Activated CD8-positive, alpha-beta memory T cell treated with anti-CD3 and anti-CD28 coated beads for 1 hour (primary cell): Measurements from ENCODE around the gene RBM17.
"Not testable (repeated sequence)": the region's sequence is repeated elsewhere in the genome, so short reads cannot be mapped to it uniquely, and the experiment has no call there.

Experiments used
- DNase-seq, 2 donors: peaks; one replicate each; pipeline ENCODE4 v3.0.0-alpha.2; 2020; ENCODE audit warnings: low read depth in 1 of 2; ENCODE audit errors: extremely low read depth in 1 of 2

The RBM17 gene

GRCh38 chr10:6088721-6089333 is at the start of gene RBM17:
TSS of gene RBM17 (plus strand) at chr10:6089034. CDS start at chr10:6097066, 8,032 bp downstream.
- peak; percentile 92 to 96 for DNase-seq

- DNase-seq: no peak
These were observed 49.1 kb upstream of the RBM17 start for GRCh38 chr10:6039711-6040110.

- no peak for DNase-seq
These were observed 48.6 kb upstream of the RBM17 start for GRCh38 chr10:6040205-6040604.

- not testable (repeated sequence) for DNase-seq
These were observed 45.5 kb upstream of the RBM17 start for GRCh38 chr10:6043377-6043776.

- DNase-seq: no peak
These were observed 44.8 kb upstream of the RBM17 start for GRCh38 chr10:6044060-6044459.

- DNase-seq: no peak
These were observed 44.0 kb upstream of the RBM17 start for GRCh38 chr10:6044751-6045313.

GRCh38 chr10:6045314-6045848 is 43.5 kb upstream of the RBM17 start:
- DNase-seq: no peak

- no peak for DNase-seq
These were observed 42.7 kb upstream of the RBM17 start for GRCh38 chr10:6045878-6046772.

GRCh38 chr10:6046773-6047611 is 41.8 kb upstream of the RBM17 start:
- DNase-seq: no peak

- DNase-seq: no peak
These were observed 41.0 kb upstream of the RBM17 start for GRCh38 chr10:6047847-6048246.

GRCh38 chr10:6048281-6049030 is 40.4 kb upstream of the RBM17 start:
- DNase-seq: no peak

- no peak for DNase-seq
These were observed 39.8 kb upstream of the RBM17 start for GRCh38 chr10:6049031-6049400.

- DNase-seq: peak; percentile 61 to 86
These were observed 37.9 kb upstream of the RBM17 start for GRCh38 chr10:6050801-6051445.

- DNase-seq: peak; percentile 51 to 63
These were observed 36.3 kb upstream of the RBM17 start for GRCh38 chr10:6052247-6053221.

- no peak for DNase-seq
These were observed 35.5 kb upstream of the RBM17 start for GRCh38 chr10:6053303-6053702.

GRCh38 chr10:6053816-6054631 is 34.8 kb upstream of the RBM17 start:
- DNase-seq: no peak

- no peak for DNase-seq
These were observed 34.0 kb upstream of the RBM17 start for GRCh38 chr10:6054884-6055283.

GRCh38 chr10:6055929-6056328 is 32.9 kb upstream of the RBM17 start:
- DNase-seq: no peak
